Iris pigment epithelial cell (primary cell): Measurements from ENCODE around the gene SP6.
A peak's percentile ranks its signal among the peaks of the same experiment; 100 is the strongest.

Experiments used
- DNase-seq: peaks from one replicate; pipeline ENCODE4 v3.0.0-alpha.2; 2011; ENCODE audit warnings: low read depth

The SP6 gene

DNA sequence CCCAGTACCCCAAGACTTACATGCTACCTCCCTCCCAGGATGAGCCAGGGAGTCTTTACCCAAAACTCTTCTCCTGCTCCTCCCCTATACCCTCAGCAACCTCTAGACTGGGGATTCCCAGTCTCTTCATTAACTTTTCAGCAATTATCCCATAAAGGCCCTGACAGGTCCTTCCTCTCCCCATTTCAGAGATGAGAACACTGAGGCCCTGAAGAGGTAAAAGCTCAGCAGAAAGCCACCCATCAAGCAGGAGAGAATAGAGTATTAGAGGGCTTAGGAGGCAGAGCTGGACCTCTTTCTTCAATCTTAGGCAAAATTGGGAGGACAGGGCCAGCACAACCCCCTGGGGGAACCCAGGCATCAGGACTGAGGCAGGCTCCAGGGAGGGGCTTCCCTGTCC is 5.9 kb upstream of the SP6 start:
- no peak for DNase-seq

DNA sequence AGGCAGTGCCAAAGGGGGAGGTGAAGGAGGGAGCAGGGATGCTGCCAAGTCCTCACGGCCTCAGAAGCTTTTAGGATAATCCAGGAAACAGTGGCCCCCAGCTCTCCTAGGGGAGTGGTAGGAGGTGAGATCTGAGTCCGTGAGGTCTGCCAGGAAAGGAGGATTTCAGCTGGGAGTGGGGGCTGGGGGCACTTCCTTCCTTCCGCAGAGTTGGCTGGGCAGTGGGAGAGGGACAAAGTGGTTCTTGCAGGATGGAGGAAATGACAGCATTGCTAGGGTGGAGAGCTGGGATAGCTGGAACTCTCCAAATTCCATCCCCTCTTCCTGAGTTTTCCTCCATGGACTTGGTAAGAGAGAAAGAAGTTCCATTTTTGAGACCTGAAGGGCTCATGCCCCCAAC is 4.8 kb upstream of the SP6 start:
- no peak for DNase-seq

DNA sequence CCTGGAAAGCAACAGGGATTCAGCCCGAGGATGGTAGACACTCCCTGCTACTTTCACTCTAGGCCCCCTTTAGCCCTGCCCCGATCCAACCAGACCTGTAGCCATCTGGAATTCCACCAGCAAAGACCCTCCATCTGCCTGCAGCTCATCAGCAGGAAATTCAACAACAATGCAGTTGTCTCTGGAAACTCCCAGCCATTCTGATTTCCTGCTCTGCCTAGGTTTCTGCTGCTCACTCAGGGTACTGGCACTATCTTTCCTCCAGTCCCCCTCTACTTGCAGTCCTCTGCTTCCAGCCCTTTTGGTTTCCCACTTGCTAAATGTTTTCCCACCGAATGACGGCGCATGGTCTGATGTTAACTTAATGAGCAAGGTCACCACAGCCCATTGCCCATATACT is 2.7 kb upstream of the SP6 start:
- no peak for DNase-seq

DNA sequence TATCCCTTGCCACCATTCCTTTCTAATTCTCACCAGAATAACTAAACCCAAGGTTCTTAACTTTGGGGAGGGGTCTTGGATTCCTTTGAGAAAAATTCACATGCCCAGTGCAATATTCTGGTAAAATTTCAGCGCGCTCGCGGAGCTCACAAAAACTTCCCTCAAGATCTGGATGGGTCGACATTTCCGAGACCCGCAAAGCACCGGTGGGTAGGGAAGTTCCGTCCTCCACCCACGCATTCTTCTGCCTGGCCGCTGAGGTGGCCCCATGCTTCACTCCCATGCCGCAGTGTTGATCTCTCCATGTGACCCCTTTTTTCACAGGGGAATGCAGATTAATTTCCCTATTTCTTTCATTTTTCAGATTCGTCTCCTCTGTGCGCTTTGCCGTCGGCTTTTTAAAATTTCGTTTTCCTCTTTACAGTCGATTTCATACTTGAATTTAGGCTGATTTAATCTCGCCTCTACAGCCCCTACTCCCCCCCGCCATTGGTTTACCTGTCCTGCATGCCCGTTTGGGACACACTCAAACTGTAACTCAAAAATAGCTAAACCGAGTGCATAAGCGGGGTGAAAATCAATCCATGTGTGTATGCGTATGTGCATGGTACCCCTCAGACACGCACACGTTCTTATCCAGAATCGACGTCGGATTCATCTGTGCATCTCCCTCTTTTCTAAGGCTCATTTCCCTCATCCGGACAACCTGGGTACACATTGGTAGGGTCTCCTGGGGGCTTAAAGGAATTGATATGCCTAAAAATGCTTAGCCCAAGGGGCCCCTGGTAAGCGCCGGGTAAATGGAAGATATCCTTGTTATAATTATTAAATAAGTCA is 1.4 kb upstream of the SP6 start:
- no peak for DNase-seq

DNA sequence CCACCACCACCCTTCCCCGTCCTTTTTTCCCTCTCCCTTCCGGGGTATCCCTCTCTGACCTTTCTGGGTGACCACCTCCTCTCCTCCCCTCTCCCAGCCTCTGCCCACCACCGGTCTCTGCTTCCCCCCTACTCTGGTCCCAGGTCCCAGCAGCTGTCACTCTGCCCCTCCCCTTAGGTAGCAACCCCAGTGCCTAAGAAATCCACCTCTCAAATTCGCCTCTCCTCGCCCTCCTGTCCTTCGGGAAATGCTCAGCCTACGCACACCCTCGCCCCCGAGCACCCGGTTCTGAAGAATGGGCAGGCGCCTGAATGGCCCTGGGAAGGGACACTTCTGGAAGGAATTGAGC is 775 bp upstream of the SP6 start:
- no peak for DNase-seq

DNA sequence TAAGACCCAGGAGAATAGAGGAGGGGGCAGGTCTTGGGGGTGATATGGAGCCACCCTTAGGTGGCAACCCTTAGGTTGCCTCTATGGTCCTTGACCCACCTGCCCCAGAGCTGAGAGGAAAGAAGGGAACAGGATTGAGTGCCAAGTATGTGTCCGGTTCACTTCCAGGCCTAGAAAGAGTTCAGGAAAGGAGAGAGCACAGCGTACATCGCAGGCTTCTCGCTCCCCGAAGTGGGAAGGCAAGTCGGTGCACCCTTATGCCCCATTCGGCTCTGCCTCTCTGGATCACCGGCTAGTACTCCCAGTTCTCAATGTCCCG is 631 bp downstream of the SP6 start:
- no peak for DNase-seq

DNA sequence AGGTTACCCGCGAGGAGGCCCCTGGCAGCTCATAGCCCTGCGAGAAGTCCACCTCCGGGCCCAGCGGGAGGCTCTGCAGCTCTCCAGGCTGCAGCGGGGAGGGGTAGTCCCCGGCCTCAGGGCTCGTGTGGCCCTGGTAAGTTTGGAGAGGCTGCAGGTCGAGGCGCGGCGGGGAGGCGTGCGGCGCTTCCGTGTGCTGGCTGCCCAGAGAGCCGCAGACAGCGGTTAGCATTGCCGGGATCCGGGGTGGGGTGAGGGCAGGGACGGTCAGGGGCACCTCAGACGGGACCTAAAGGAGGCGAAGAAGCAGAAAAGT is 2.8 kb downstream of the SP6 start:
- no peak for DNase-seq

DNA sequence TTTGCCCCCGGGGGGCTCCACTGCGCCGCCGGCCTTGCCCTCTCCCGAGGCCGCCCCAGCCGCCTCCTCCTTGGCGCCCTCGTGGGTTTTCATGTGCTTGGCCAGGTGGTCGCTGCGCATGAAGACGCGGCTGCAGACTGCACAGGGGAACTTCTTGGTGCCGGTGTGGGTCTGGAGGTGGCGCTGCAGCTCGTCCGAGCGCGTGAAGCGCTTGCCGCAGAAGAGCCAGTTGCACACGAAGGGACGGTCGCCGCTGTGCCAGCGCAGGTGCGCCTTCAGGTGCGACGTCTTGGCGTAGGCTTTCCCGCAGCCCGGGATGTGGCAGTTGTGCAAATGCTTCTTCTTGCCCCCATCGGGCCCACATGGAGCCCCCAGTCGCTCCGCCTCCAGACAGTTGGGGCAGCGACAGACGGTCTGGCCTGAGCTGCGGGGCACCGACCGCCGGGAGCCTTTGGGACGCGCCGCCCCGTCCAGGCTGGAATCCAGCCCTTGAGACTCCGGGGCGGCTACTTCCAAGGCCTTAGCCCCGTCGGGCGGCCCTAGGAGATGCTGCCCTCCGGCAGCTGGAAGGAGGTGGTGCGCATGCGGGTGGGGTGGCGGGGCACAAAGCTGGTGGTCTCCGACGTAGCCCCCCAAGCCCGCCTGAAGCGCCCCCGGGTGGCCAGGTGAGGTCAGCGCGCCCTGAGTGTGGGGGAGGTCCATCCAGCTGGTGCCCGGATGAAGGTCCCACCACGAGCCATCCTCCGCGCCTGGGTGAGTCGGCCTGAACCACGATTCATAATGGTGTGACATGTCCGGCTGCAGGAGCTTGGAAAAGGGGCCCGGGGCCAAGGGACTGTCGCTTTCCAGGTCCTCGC is 3.4 kb downstream of the SP6 start:
- peak; percentile 25 for DNase-seq

DNA sequence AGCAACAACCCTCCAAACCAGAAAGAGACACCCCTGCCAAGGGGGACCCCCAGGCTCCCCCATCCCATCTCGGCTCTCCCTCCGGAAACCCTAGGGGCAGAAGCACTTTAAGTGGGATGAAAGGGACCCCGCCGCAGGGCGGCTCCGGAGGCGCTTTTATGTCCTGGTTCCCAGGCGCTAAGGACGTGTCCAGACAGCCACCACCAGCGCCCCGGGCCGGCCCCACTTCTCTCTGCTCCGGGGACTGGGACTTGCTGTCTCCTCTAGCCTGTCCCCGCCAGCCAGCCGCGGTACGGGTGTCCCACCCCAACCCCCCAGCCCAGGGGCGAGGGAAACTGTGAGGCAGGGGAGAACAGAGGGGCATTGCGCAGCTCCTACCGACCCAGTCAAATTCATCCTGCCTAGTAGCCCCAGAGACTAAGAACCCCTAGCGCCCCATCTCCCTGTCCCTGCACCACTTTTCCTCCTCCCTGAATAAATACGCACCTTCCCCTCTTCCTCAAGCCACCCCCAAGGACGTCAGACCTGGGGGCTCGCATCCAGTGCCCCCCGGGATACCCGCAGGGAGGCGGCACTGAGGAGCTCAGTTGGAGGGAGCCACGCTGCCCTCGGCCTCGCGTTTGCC is 4.1 kb downstream of the SP6 start:
- no peak for DNase-seq

DNA sequence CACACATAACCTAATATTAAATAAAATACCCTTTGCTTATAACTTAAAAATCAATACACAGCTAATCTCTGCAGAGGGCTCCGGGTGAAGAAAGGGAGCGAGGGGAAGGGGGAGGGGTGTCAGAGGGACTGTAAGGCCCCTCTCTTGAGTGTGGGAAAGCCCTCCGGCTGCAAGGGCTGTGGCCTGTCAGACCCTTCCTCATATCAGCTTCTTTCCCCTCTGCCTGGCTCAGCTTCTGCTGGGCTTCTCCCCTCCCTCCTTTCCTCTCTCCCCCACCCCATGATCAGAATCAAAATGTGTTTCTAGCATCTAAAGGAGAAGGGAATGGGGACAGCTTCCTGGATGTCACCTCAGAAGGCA is 5.3 kb downstream of the SP6 start:
- DNase-seq: no peak

DNA sequence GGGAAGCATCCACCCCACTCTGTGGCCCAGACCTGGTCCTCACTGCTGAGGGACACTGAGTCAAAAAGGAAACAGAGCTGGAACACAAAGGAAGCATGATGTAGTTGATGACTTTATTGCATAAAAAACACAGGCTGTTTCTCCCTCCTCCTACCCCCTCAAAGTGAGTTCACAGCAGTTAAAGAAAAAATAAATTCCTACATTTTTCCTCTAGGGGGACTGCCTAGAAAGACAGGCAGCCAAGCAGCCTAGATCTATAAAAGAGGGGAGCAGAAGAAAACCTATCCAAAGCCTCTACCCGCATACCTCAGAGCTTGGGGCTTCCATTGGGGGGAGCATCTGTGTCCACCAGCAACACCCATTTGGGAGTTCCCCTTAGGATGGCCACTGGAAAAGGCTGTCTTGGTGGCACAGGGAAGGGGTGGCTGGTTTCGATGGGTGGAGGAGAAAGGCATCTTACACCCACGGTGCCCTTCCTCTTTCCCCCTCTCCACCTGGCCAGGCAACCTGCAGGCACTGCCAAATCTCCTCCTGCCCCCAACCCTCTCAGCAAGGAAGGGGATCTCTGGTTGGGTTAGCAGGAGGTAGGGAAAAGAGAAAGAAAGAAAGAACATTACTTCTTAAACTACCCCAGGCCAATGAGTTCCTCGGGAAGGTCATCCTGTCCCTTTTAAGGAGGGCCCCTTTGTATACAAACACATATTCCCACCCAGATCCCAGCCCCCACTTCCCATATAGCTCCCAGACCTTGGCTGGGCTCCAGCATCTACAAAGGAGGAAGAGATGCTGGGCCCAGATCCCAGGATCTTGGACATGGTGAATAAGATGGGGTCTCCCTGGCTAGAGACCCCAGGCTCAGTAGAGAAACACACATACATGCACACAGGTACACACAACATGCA is 5.9 kb downstream of the SP6 start:
- peak; percentile 33 for DNase-seq

DNA sequence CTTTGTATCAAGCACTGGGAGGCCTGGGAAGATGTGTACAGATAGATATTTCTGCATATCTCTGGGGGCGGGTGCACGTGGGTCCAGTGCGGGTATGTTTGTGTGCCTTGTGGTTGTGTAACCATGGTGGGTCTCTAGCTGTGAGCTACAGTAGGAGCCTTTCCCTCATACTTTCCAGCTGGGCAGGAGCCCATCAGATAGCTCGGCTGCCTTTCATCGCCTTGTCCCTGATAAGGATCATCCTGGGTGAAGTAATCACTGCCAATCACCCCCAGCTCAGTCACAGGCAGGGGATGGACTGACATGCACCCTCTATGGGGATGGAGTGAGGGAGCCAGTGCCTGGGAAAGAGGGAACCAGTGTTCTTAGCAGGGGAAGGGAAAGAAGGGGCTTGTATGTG is 6.7 kb downstream of the SP6 start:
- peak; percentile 79 for DNase-seq

DNA sequence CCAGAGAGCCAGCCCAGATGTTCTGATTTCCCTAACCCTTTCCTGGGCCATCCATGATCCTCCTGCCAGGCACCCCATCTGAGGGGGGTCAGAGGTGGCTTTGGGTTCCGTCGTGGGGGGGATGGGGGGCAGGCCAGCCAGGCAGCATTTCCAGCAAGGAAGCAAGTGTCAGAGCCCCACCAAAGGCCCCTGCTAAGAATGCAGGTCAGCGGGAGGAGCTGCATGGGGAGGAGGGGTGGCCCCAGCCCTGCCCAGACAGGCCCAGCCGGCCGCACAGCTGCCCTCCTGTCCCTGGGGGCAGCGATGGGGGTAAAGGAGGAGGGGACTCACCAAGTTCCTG is 7.6 kb downstream of the SP6 start:
- no peak for DNase-seq

DNA sequence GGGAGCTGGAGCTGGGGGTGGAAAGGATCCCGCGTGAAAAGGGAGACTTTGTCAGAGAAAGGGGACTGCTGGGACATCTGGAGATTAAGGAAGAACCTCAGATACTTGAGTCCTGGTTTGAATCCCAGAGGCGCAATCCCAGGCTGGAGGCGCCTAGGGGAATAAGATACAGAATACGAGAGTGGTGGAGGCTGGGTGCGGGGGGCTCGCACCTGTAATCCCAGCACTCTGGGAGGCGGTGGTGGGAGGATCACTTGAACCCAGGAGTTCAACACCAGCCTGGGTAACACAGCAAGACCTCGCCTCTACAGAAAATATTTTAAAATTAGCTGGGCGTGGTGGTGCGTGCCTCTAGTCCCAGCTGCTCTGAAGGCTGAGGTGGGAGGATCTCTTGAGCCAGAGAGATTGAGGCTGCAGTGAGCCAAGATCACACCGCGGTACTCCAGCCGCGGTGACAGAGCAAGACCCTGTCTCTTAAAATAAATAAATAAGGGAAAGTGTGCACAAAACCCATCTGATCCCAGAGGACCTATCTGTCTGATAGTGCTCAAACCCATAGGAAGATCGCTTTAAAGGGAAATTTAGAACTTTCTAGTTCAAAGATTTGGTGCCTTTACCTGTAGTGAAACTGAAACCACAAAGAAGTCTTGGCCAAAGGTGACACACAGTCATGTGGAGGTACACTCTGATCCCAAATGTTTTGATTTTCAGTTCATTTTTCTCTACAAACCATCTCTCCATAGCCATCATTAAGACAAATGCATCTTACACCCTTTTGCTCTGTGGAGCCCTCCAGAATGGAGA is 9.3 kb downstream of the SP6 start:
- DNase-seq: no peak

DNA sequence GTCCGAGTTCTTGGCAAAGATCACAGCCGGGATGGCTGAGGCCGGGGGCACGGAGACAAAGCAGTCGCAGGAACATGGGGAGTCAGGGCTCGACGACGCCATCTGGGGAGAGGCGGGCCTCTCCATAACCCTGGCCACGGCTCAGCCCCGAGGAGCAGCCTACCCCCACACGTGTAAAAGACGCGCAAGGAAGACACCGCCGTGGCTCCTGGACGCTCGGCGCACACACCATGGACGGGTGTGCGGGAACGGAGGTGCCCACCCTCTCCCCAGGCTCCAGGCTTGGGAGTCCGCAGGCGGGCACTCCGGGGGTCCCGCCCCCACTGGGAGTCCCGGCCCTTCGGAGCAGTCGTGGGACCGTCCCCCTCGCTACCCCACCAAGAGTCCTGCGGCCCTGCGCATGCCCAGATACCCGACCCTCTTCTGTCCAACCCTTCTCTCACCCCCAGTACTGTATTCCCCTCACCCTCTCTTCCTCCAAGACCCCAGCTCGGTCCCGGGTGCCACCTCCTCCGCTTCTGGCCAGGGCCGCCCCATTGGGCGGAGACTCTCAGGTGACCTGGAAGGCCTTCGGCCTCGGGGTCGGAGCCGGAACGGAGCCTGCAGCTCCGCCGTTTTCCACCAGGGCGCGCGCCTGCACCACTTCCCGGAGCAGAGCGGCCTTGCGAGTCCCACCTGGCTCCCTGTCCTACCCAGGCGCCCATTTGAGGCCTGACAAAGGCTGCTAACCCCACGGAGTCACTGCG is 10.0 kb downstream of the SP6 start, which contains the start of gene SCRN2:
Gene SCRN2 (minus strand): TSS at position 532 of the 746 bp plus-strand sequence. CDS start 430 bp downstream, at position 102.
- peak; percentile 72 for DNase-seq

DNA sequence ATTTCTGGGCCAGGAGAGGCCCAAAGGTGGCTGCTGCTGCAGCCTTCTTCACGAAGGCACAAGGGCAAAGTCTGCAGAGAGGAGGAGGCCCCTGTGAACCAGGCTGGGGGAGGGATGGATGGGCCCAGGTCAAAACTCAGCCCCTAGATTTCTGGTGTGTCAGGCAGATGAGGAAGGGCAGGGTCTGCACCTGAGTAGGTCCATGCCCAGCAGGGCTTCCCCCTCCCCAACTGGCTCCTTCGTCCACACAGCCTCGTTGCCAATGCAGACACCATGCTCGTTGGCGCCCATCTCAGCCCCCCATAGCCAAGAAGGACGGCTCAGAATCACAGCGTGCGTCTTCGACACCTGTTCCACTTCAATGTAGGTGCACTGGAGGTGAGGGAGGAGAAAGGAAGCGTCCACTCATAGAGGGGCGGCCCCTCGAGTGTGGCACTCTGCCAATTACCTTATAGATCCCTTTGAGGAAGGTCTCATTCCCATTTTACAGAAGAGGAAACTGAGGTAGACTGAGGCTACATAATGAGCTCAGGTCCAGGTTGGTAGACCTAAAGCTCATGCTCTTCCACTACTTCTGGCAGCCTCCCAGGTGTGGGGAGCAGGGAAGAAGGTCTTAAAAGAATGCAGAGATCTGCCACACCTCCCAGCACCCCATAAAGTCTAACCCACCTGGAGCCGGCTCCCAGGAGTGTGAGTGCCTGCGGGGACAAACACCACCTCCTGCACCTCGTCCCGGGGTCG is 10.8 kb downstream of the SP6 start:
- DNase-seq: no peak

DNA sequence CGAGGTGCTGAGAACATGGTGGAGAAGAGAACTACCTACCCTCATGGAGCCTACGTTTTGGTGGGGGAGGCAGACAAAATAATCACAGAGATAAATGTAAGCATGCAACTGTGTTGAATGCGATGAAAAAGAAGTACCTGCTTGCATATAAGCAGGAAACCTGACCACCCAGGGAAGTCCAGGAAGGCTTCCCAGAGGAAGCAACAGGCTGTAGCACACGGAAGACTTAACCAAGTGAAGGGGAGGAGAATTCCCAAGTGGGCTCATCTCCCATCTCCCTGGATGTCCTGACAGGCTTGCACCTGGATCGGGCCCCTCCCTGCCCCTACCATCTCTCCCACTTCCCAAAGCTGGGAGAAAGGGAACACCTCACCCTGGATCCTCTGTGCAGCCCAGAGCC is 11.9 kb downstream of the SP6 start:
- DNase-seq: no peak

DNA sequence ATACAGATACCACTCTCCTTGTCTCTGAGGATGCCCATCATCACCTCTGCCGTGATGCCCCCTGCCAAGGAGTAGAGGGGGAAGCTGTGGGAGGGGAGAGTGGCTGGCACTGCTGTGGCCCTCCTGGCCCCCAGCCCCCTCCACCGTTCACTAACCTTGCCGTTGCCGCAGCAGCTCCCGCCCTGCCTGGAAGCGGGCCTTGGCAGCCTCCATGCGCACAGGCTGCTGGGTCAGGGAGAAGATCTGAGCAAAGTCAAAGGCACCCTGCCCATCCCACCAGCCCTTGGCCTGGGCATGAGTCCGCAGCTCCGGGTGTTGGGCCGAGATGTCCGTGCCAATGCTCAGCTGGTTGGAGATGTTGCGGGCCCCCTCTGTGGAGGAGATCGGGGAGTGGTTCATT is 12.3 kb downstream of the SP6 start:
- no peak for DNase-seq

DNA sequence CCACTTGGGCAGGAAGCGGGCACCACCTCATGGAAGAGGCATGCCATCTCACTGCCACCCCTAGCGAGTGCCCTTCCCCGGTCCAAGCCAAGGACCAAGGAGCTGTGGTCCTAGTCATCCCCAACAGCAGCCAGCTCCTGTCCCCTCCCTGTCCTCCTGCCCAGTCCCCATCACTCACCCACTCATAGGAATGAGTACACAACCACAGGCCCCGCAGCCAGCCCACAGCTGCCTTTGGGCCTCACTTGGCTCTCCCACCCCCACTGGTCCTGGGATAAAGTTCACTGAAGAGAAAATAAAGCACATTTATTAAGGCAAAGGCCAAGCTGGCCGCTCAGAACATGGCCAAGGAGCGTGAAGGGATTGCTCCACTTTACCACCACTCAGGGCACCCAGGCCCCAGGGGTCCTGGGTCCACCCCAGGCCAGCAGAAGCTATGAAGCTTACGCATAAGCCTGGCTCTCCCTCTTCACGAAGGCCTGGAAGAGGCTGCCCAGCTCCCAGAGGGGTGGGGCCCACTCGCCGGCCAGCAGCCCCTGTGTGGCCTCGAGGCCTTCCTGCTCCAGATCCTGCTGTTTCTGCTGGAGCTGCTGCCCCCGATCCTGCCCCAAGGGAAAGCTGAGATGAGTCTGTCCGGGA is 13.4 kb downstream of the SP6 start:
- no peak for DNase-seq

DNA sequence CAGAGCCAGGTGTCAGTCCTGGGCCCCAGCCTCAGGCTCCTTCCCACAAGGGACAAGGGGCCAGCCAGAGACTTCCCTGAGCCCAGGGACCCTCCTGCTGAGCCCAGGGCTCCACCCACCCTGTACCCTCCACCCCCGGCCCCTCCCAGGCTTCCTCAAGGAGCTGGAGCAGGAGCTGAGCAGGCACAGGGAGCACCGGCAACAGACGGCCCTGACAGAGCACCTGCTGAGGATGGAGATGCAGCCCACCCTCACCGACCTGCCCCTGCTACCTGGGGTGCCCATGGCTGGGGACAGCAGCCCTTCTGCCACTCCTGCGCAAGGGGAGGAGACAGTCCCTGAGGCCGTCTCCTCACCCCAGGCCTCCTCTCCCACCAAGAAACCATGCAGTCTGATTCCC is 14.4 kb downstream of the SP6 start:
- DNase-seq: no peak
